Neuronal stem cell (in vitro differentiated cells): ENCODE results near the gene SLC6A2.
A peak's percentile ranks its signal among the peaks of the same experiment; 100 is the strongest.

Experiments used
- DNase-seq: peaks from one replicate; pipeline ENCODE4 v3.0.0-alpha.2; 2013; ENCODE audit warnings: low spot score
- H2AFZ ChIP-seq: one replicate; pipeline ENCODE4 v1.6.1; 2013; ENCODE audit warnings: mild to moderate bottlenecking, low read length, inconsistent platforms
- H2AK5ac ChIP-seq: 2 replicates; pipeline ENCODE4 v1.6.1; 2013; ENCODE audit warnings: low read depth, mild to moderate bottlenecking, inconsistent platforms, low read length, moderate library complexity, mixed read lengths
- H2BK120ac ChIP-seq: 2 replicates; pipeline ENCODE4 v1.6.1; 2013; ENCODE audit warnings: low read depth, mild to moderate bottlenecking, inconsistent platforms, low read length, moderate library complexity, mixed read lengths
- H2BK12ac ChIP-seq: one replicate; pipeline ENCODE4 v1.6.1; 2013; ENCODE audit warnings: low read length, inconsistent platforms
- H2BK15ac ChIP-seq: 2 replicates; pipeline ENCODE4 v1.6.1; 2013; ENCODE audit warnings: mild to moderate bottlenecking, low read length, inconsistent platforms, mixed read lengths
- H2BK5ac ChIP-seq: one replicate; pipeline ENCODE4 v1.6.1; 2013; ENCODE audit warnings: inconsistent platforms, mild to moderate bottlenecking, low read length, moderate library complexity
- H3K14ac ChIP-seq: one replicate; pipeline ENCODE4 v1.6.1; 2013; ENCODE audit warnings: low read length, inconsistent platforms
- H3K18ac ChIP-seq: 2 replicates; pipeline ENCODE4 v1.6.1; 2013; ENCODE audit warnings: low read length, inconsistent platforms
- H3K23ac ChIP-seq: 2 replicates; pipeline ENCODE4 v1.6.1; 2013; ENCODE audit warnings: low read depth, mild to moderate bottlenecking, mixed read lengths, low read length, inconsistent platforms; ENCODE audit not compliant: poor library complexity
- H3K27ac ChIP-seq: replicated peaks from 3 replicates; pipeline ENCODE4 v1.5.1; 2013; ENCODE audit warnings: low read length, inconsistent platforms
- H3K27me3 ChIP-seq, 3 experiments: 2 replicates each; pipeline ENCODE4 v1.6.1; 2013; ENCODE audit warnings: low read length in 3 of 3, mild to moderate bottlenecking in 2 of 3, inconsistent platforms in 1 of 3, low read depth in 1 of 3, mixed read lengths in 1 of 3, moderate library complexity in 1 of 3; ENCODE audit not compliant: control insufficient read depth in 3 of 3, insufficient read depth in 3 of 3
- H3K36me3 ChIP-seq, 2 donors: replicated peaks in 1 of 2; 2 replicates each; pipeline ENCODE4 v1.6.1; 2013; ENCODE audit warnings: low read length in 2 of 2; ENCODE audit not compliant: control insufficient read depth in 2 of 2, insufficient read depth in 2 of 2
- H3K4ac ChIP-seq: 2 replicates; pipeline ENCODE4 v1.6.1; 2013; ENCODE audit warnings: inconsistent platforms, mild to moderate bottlenecking, low read length, moderate library complexity
- H3K4me1 ChIP-seq, 2 donors: 1 replicate in 1 of 2; 2 replicates in 1 of 2; pipeline ENCODE4 v1.6.1; 2013; ENCODE audit warnings: low read length in 2 of 2, low read depth in 1 of 2; ENCODE audit not compliant: control insufficient read depth in 2 of 2, insufficient read depth in 1 of 2
- H3K4me2 ChIP-seq: one replicate; pipeline ENCODE4 v1.6.1; 2013; ENCODE audit warnings: mild to moderate bottlenecking, low read length, inconsistent platforms; ENCODE audit not compliant: insufficient read depth, poor library complexity, severe bottlenecking
- H3K4me3 ChIP-seq, 2 donors: 2 replicates each; pipeline ENCODE4 v1.5.1; 2013; ENCODE audit warnings: low read length in 2 of 2, mild to moderate bottlenecking in 2 of 2, inconsistent platforms in 1 of 2, moderate library complexity in 1 of 2
- H3K79me1 ChIP-seq: one replicate; pipeline ENCODE4 v1.6.1; 2013; ENCODE audit warnings: low read depth, mild to moderate bottlenecking, inconsistent platforms, low read length, moderate library complexity
- H3K9ac ChIP-seq: one replicate; pipeline ENCODE4 v1.6.1; 2013; ENCODE audit warnings: mild to moderate bottlenecking, low read depth, low read length, inconsistent platforms; ENCODE audit not compliant: poor library complexity
- H3K9me3 ChIP-seq, 2 donors: replicated peaks in 1 of 2; 2 replicates each; pipeline versions ENCODE3 to v1.6.1; 2013; ENCODE audit warnings: low read length in 2 of 2, mild to moderate bottlenecking in 2 of 2, inconsistent platforms in 1 of 2, low read depth in 1 of 2, mixed read lengths in 1 of 2, moderate library complexity in 1 of 2; ENCODE audit not compliant: control insufficient read depth in 2 of 2, insufficient read depth in 1 of 2
- H4K8ac ChIP-seq: one replicate; pipeline ENCODE4 v1.6.1; 2013; ENCODE audit warnings: low read depth, mild to moderate bottlenecking, inconsistent platforms, low read length, moderate library complexity
- H4K91ac ChIP-seq: one replicate; pipeline ENCODE4 v1.6.1; 2013; ENCODE audit warnings: low read length, low read depth, mild to moderate bottlenecking, inconsistent platforms; ENCODE audit not compliant: poor library complexity
- WGBS, 2 donors: extraction: QIAGEN DNeasy Blood & Tissue Kit; methylation state at CpG; one replicate each; pipeline ENCODE4 v1.1.7; 2013; ENCODE audit warnings: missing lambda C conversion rate in 2 of 2, mixed read lengths in 1 of 2; ENCODE audit not compliant: insufficient read length in 2 of 2, insufficient replicate concordance in 1 of 2; ENCODE audit errors: extremely low coverage in 2 of 2; 5-methylcytosine and 5-hydroxymethylcytosine counted together

The SLC6A2 gene

GRCh38 chr16:55621771-55622170, 34.0 kb upstream of the SLC6A2 start:
- no peaks in the 10 kb centered on the region for H3K4me1 ChIP-seq
- no peak overlapping the region for H2BK5ac ChIP-seq
- H3K9ac ChIP-seq = no peak overlapping the region
- no peaks in the 10 kb centered on the region for H3K79me1 ChIP-seq
- no peak overlapping the region for H3K4me3 ChIP-seq
- DNase-seq = no peak
- H2BK120ac ChIP-seq = no peak overlapping the region
- no peak overlapping the region for H3K23ac ChIP-seq
- no peak overlapping the region for H3K27ac ChIP-seq
- no peak overlapping the region for H2BK12ac ChIP-seq
- H3K36me3 ChIP-seq = no peaks in the 10 kb centered on the region
- no peak overlapping the region for H3K4me2 ChIP-seq
- no peak overlapping the region for H3K18ac ChIP-seq
- no peaks in the 10 kb centered on the region for H3K27me3 ChIP-seq
- H3K14ac ChIP-seq = no peak overlapping the region
- H4K8ac ChIP-seq = no peak overlapping the region
- H4K91ac ChIP-seq = no peak overlapping the region
- H2AFZ ChIP-seq = no peak overlapping the region
- no peak overlapping the region for H2AK5ac ChIP-seq
- no peak overlapping the region for H3K4ac ChIP-seq
- no peaks in the 10 kb centered on the region for H3K9me3 ChIP-seq
- H2BK15ac ChIP-seq = no peak overlapping the region

- Histone ChIP-seq H3K4ac (no peak overlapping the region), H3K4me3 (no peak overlapping the region), H3K14ac (no peak overlapping the region), H4K8ac (no peak overlapping the region), H2BK15ac (no peak overlapping the region), H3K4me2 (no peak overlapping the region), H3K27me3 (no peaks in the 10 kb centered on the region), H3K23ac (no peak overlapping the region), H3K27ac (no peak overlapping the region), H3K18ac (no peak overlapping the region), H3K9ac (no peak overlapping the region), H2BK5ac (no peak overlapping the region), H3K4me1 (no peaks in the 10 kb centered on the region), H3K9me3 (no peaks in the 10 kb centered on the region), H2AK5ac (no peak overlapping the region), H3K36me3 (no peaks in the 10 kb centered on the region), H3K79me1 (no peaks in the 10 kb centered on the region), H2BK12ac (no peak overlapping the region), H2BK120ac (no peak overlapping the region), H2AFZ (no peak overlapping the region), H4K91ac (no peak overlapping the region)
- no peak for DNase-seq
- WGBS, 2 donors = no CpG with 5 or more reads among the region's 3 CpGs
These were observed 33.5 kb upstream of the SLC6A2 start for GRCh38 chr16:55622272-55622671.

- no peak overlapping the region for H4K91ac ChIP-seq
- H3K23ac ChIP-seq = no peak overlapping the region
- no peak overlapping the region for H3K9ac ChIP-seq
- no peak overlapping the region for H2AK5ac ChIP-seq
- H3K79me1 ChIP-seq = no peaks in the 10 kb centered on the region
- no peak for DNase-seq
- WGBS, 2 donors = no CpG with 5 or more reads among the region's 8 CpGs
- H2BK5ac ChIP-seq = no peak overlapping the region
- H3K18ac ChIP-seq = peak overlapping the region; percentile 35
- no peak overlapping the region for H3K4ac ChIP-seq
- no peak overlapping the region for H3K4me2 ChIP-seq
- peak overlapping the region; percentile 53 for H2AFZ ChIP-seq
- no peak overlapping the region for H2BK120ac ChIP-seq
- no peaks in the 10 kb centered on the region for H3K4me1 ChIP-seq
- no peaks in the 10 kb centered on the region for H3K27me3 ChIP-seq
- H3K9me3 ChIP-seq = no peaks in the 10 kb centered on the region
- H2BK15ac ChIP-seq = no peak overlapping the region
- H3K36me3 ChIP-seq = no peaks in the 10 kb centered on the region
- H2BK12ac ChIP-seq = no peak overlapping the region
- no peak overlapping the region for H4K8ac ChIP-seq
- H3K4me3 ChIP-seq = no peak overlapping the region
- no peak overlapping the region for H3K14ac ChIP-seq
- H3K27ac ChIP-seq = no peak overlapping the region
These were observed 32.7 kb upstream of the SLC6A2 start for GRCh38 chr16:55622930-55623561.

- DNase-seq = no peak
- Histone ChIP-seq H3K79me1 (no peaks in the 10 kb centered on the region), H4K91ac (no peak overlapping the region), H2AFZ (no peak overlapping the region), H3K9me3 (no peaks in the 10 kb centered on the region), H3K36me3 (no peaks in the 10 kb centered on the region), H3K27ac (no peak overlapping the region), H3K27me3 (no peaks in the 10 kb centered on the region), H2BK120ac (no peak overlapping the region), H2AK5ac (no peak overlapping the region), H2BK12ac (no peak overlapping the region), H3K18ac (no peak overlapping the region), H4K8ac (no peak overlapping the region), H3K4ac (no peak overlapping the region), H2BK15ac (no peak overlapping the region), H3K23ac (no peak overlapping the region), H3K9ac (no peak overlapping the region), H3K4me3 (no peak overlapping the region), H3K14ac (no peak overlapping the region), H3K4me1 (no peaks in the 10 kb centered on the region), H3K4me2 (no peak overlapping the region), H2BK5ac (no peak overlapping the region)
- WGBS, 2 donors = no CpG with 5 or more reads among the region's 2 CpGs
These were observed 32.1 kb upstream of the SLC6A2 start for GRCh38 chr16:55623640-55624039.
